Measurements from ENCODE around the gene ASB11.

Gene ASB11

GRCh38 chrX:15233416-15234015 is 81.9 kb downstream of the ASB11 start:
- no peak for DNase-seq
